H9 (cell line): ENCODE measurements around the gene PRSS2. TPM values are rescaled to one million over a fixed set of nuclear protein-coding genes. Genes with fewer than 3 reads are reported as not detected.

ENCODE experiments used
- DNase-seq: peaks from one replicate; pipeline ENCODE4 v3.0.0-alpha.2; 2017
- H2AFZ ChIP-seq: one replicate; pipeline ENCODE4 v1.6.1; 2013; ENCODE audit warnings: mild to moderate bottlenecking, low read length, control low read depth, moderate library complexity
- H2AK5ac ChIP-seq: 2 replicates; pipeline ENCODE4 v1.6.1; 2013; ENCODE audit warnings: low read length, control low read depth, mixed read lengths; ENCODE audit not compliant: insufficient read length
- H2BK120ac ChIP-seq: one replicate; pipeline ENCODE4 v1.6.1; 2013; ENCODE audit warnings: low read depth, mild to moderate bottlenecking, low read length, control low read depth, inconsistent platforms; ENCODE audit not compliant: poor library complexity, severe bottlenecking
- H2BK12ac ChIP-seq: 2 replicates; pipeline ENCODE4 v1.6.1; 2013; ENCODE audit warnings: low read length, control low read depth, mixed read lengths, low read depth; ENCODE audit not compliant: insufficient read length
- H2BK15ac ChIP-seq: 2 replicates; pipeline ENCODE4 v1.6.1; 2013; ENCODE audit warnings: low read depth, low read length, control low read depth
- H2BK20ac ChIP-seq: one replicate; pipeline ENCODE4 v1.6.1; 2013; ENCODE audit warnings: low read depth, mild to moderate bottlenecking, low read length, control low read depth, inconsistent platforms; ENCODE audit not compliant: poor library complexity, severe bottlenecking
- H2BK5ac ChIP-seq: 2 replicates; pipeline ENCODE4 v1.6.1; 2013; ENCODE audit warnings: low read length, control low read depth, mixed read lengths; ENCODE audit not compliant: insufficient read length
- H3K14ac ChIP-seq: 2 replicates; pipeline ENCODE4 v1.6.1; 2013; ENCODE audit warnings: low read length, control low read depth; ENCODE audit not compliant: insufficient read depth
- H3K18ac ChIP-seq: 2 replicates; pipeline ENCODE4 v1.6.1; 2013; ENCODE audit warnings: low read depth, mild to moderate bottlenecking, mixed read lengths, low read length, control low read depth; ENCODE audit not compliant: insufficient read length
- H3K23ac ChIP-seq: 2 replicates; pipeline ENCODE4 v1.6.1; 2013; ENCODE audit warnings: low read length, control low read depth, mixed read lengths, low read depth; ENCODE audit not compliant: insufficient read length
- H3K23me2 ChIP-seq: 2 replicates; pipeline ENCODE4 v1.6.1; 2013; ENCODE audit warnings: low read depth, mild to moderate bottlenecking, mixed read lengths, low read length, control low read depth; ENCODE audit not compliant: insufficient read length, poor library complexity, severe bottlenecking
- H3K27ac ChIP-seq: 2 replicates; pipeline ENCODE4 v1.5.1; 2013; ENCODE audit warnings: low read length, control low read depth, mixed read lengths, low read depth; ENCODE audit not compliant: insufficient read length
- H3K27me3 ChIP-seq: 2 replicates; pipeline ENCODE4 v1.6.1; 2013; ENCODE audit warnings: low read length, control low read depth, inconsistent platforms; ENCODE audit not compliant: insufficient read depth
- H3K4ac ChIP-seq: 2 replicates; pipeline ENCODE4 v1.6.1; 2013; ENCODE audit warnings: low read depth, mild to moderate bottlenecking, control low read depth, inconsistent platforms, low read length, moderate library complexity
- H3K4me1 ChIP-seq: 2 replicates; pipeline ENCODE4 v1.6.1; 2013; ENCODE audit warnings: low read length, control low read depth, inconsistent platforms; ENCODE audit not compliant: insufficient read depth
- H3K4me2 ChIP-seq: 2 replicates; pipeline ENCODE4 v1.6.1; 2013; ENCODE audit warnings: low read length, control low read depth, mixed read lengths; ENCODE audit not compliant: insufficient read length, insufficient read depth
- H3K56ac ChIP-seq: 2 replicates; pipeline ENCODE4 v1.6.1; 2013; ENCODE audit warnings: low read depth, mild to moderate bottlenecking, mixed read lengths, low read length, control low read depth; ENCODE audit not compliant: insufficient read length
- H3K79me1 ChIP-seq: 2 replicates; pipeline ENCODE4 v1.6.1; 2013; ENCODE audit warnings: low read depth, mild to moderate bottlenecking, moderate library complexity, low read length, control low read depth, inconsistent platforms; ENCODE audit not compliant: insufficient read depth, poor library complexity, severe bottlenecking
- H3K79me2 ChIP-seq: 2 replicates; pipeline ENCODE4 v1.6.1; 2013; ENCODE audit warnings: low read length, control low read depth, inconsistent platforms; ENCODE audit not compliant: insufficient read depth
- H3K9ac ChIP-seq: 2 replicates; pipeline ENCODE4 v1.6.1; 2013; ENCODE audit warnings: low read length, control low read depth, mixed read lengths; ENCODE audit not compliant: insufficient read length; ENCODE audit errors: extremely low read depth
- H3K9me3 ChIP-seq: one replicate; pipeline ENCODE4 v1.6.1; 2013; ENCODE audit warnings: low read depth, low read length, inconsistent platforms; ENCODE audit not compliant: control insufficient read depth
- H3T11ph ChIP-seq: one replicate; pipeline ENCODE4 v1.6.1; 2013; ENCODE audit warnings: mild to moderate bottlenecking, low read length, control low read depth, inconsistent platforms
- H4K20me1 ChIP-seq: one replicate; pipeline ENCODE4 v1.6.1; 2013; ENCODE audit not compliant: control insufficient read depth, insufficient read length, insufficient read depth
- H4K5ac ChIP-seq: 2 replicates; pipeline ENCODE4 v1.6.1; 2013; ENCODE audit warnings: low read depth, mild to moderate bottlenecking, mixed read lengths, low read length, control low read depth; ENCODE audit not compliant: insufficient read length
- H4K8ac ChIP-seq: replicated peaks from 2 replicates; pipeline ENCODE4 v1.6.1; 2013; ENCODE audit warnings: low read length, control low read depth, mixed read lengths, low read depth; ENCODE audit not compliant: insufficient read length
- H4K91ac ChIP-seq: 2 replicates; pipeline ENCODE4 v1.6.1; 2013; ENCODE audit warnings: low read depth, mild to moderate bottlenecking, moderate library complexity, mixed read lengths, low read length, control low read depth; ENCODE audit not compliant: insufficient read length
- H3K27ac Mint-ChIP-seq, 3 experiments: 2 replicates in 2 of 3; 3 replicates in 1 of 3; pipeline ENCODE4 v1.8.0; 2020 to 2021; ENCODE audit warnings: mixed read lengths in 3 of 3, mild to moderate bottlenecking in 1 of 3, moderate library complexity in 1 of 3
- H3K27me3 Mint-ChIP-seq: 2 replicates; pipeline ENCODE4 v1.8.0; 2021; ENCODE audit warnings: low read depth, mild to moderate bottlenecking, moderate library complexity, mixed read lengths
- H3K36me3 Mint-ChIP-seq, 3 experiments: 2 replicates in 2 of 3; 3 replicates in 1 of 3; pipeline ENCODE4 v1.8.0; 2020 to 2021; ENCODE audit warnings: low read depth in 3 of 3, mixed read lengths in 3 of 3; ENCODE audit not compliant: insufficient read depth in 1 of 3
- H3K4me1 Mint-ChIP-seq, 2 experiments: 2 replicates each; pipeline ENCODE4 v1.8.0; 2020; ENCODE audit warnings: mixed read lengths in 2 of 2
- H3K4me3 Mint-ChIP-seq, 2 experiments: 2 replicates in 1 of 2; 3 replicates in 1 of 2; pipeline ENCODE4 v1.8.0; 2020 to 2021; ENCODE audit warnings: mild to moderate bottlenecking in 2 of 2, mixed read lengths in 2 of 2, moderate library complexity in 1 of 2
- H3K9me3 Mint-ChIP-seq, 2 experiments: 2 replicates in 1 of 2; 3 replicates in 1 of 2; pipeline ENCODE4 v1.8.0; 2020; ENCODE audit warnings: mild to moderate bottlenecking in 2 of 2, mixed read lengths in 2 of 2, moderate library complexity in 1 of 2
- CTCF ChIP-seq: fragments of 200-600 bp; sonication (generic); conservative IDR thresholded peaks from 3 replicates; pipeline ENCODE4 v1.8.0; 2021; ENCODE audit warnings: antibody characterized with exemption, mild to moderate bottlenecking
- total RNA-seq: library from RNA; stranded (reverse); gene quantifications from 2 replicates; pipeline ENCODE4 v1.2.1, GENCODE V29; 2021

PRSS2 gene
- total RNA-seq, 1 experiment from 2014 or later = not detected

- Histone ChIP-seq H2AFZ (no peak overlapping the region), H3K18ac (no peak overlapping the region), H3K14ac (no peak overlapping the region), H4K20me1 (no peaks in the 10 kb centered on the region), H3K27me3 (no peaks in the 10 kb centered on the region), H3K27ac (no peak overlapping the region), H3K4me2 (no peak overlapping the region), H4K8ac (no peak overlapping the region), H2AK5ac (no peak overlapping the region), H3K79me1 (no peaks in the 10 kb centered on the region), H3K23me2 (no peaks in the 10 kb centered on the region), H3K79me2 (no peaks in the 10 kb centered on the region), H3K23ac (no peak overlapping the region), H4K5ac (no peak overlapping the region), H2BK120ac (no peak overlapping the region), H2BK15ac (no peak overlapping the region), H3K4ac (no peak overlapping the region), H3K9ac (no peak overlapping the region), H3T11ph (no peak overlapping the region), H4K91ac (no peak overlapping the region), H2BK20ac (no peak overlapping the region), H3K9me3 (no peaks in the 10 kb centered on the region), H3K56ac (no peak overlapping the region), H2BK5ac (no peak overlapping the region), H3K4me1 (peaks cover 4% of the 10 kb centered on the region; the same call in 1 of the 2 replicates), H2BK12ac (no peak overlapping the region)
- Mint-ChIP-seq H3K36me3 (peaks cover 0 to 2% (median 0%) of the 10 kb centered on the region in 3 experiments; a peak in 3 of 7 replicates), H3K9me3 (no peaks in the 10 kb centered on the region; a peak in 1 of 5 replicates), H3K27me3 (peaks cover 51% of the 10 kb centered on the region), H3K4me3 (no peak overlapping the region), H3K27ac (no peak overlapping the region), H3K4me1 (peaks cover 20 to 37% of the 10 kb centered on the region in 2 experiments)
- no peak for DNase-seq
- no peak for TF ChIP-seq CTCF
Observed at GRCh38 chr7:142808461-142808801, 37.7 kb downstream of the PRSS2 start.
